Daoy (cell line): ENCODE results near the gene DNAJB13. TPM values are rescaled to one million over a fixed set of nuclear protein-coding genes. Genes with fewer than 3 reads are reported as not detected.
"Not testable (repeated sequence)": the region's sequence is repeated elsewhere in the genome, so short reads cannot be mapped to it uniquely, and the experiment has no call there.

Experiments used
- DNase-seq: peaks from one replicate; pipeline ENCODE4 v3.0.0-alpha.2; 2015; ENCODE audit warnings: low read depth
- total RNA-seq: library from RNA; depleted of rRNA; stranded (reverse); fragments of >200 nt; shearing (Covaris generic); gene quantifications from 2 replicates; pipeline ENCODE4 v1.2.3, GENCODE V29; 2014; rRNA removed

Gene DNAJB13, protein sequence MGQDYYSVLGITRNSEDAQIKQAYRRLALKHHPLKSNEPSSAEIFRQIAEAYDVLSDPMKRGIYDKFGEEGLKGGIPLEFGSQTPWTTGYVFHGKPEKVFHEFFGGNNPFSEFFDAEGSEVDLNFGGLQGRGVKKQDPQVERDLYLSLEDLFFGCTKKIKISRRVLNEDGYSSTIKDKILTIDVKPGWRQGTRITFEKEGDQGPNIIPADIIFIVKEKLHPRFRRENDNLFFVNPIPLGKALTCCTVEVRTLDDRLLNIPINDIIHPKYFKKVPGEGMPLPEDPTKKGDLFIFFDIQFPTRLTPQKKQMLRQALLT
- total RNA-seq = not detected in 2 replicates

DNA sequence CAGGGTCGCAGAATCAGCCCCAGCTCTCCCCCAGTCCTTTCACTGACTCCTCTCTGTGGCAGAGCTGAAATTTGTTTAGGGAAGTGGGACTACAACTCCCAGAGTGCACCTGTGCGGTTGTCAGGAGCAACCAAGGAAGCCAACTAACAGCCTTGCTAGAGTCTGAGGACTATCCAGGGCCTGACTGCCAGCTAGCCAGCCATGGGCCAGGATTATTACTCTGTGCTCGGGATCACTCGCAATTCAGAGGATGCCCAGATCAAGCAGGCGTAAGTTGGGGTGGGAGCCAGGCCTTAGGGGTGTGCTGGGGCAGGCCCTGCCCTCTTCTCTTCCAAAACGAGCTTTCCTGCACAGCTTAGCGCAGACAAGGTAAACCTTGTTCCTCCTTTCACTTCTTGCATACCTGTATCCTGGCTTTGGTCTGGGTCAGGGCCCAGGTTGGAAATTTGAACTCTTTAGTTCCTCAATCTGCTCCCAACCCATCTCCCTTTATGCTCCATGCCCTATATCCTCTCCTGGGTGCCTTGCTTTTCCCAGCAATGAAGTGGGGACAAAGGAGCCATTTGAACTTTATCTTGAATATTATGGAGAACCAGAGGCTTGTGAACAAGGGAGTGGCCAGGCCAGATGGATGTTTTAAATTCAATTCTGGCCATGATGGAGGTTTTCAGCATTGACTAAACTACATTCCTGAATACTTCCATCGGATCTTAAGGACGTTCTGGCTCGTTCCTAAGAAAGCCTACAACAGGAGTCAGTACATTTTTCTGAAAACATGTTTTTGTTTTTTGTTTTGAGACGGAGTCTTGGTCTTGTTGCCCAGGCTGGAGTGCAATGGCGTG is at the start of gene DNAJB13:
TSS of gene DNAJB13 (plus strand) at position 158 of the 842 bp plus-strand sequence. CDS start at position 202, 44 bp downstream.
- DNase-seq = peak; percentile 45

DNA sequence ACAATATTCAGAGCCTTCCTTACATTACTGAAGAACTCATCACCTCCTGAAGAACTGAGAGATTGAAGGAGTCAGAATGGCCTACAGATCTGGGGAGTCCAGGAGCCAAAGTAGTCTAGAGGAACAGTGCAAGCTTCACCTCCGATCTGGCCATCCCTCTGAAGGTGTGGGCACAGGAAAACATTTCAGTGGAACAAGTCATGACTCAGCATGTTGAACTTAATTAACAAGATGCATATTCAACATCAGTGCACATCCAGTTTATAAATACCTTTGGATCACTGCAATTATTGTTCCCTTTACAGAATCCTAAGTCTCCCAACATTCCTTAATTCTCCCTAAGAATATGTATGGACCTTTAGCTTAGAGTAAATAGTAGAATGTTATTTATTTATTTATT is 48.5 kb upstream of the DNAJB13 start:
- DNase-seq = no peak

DNA sequence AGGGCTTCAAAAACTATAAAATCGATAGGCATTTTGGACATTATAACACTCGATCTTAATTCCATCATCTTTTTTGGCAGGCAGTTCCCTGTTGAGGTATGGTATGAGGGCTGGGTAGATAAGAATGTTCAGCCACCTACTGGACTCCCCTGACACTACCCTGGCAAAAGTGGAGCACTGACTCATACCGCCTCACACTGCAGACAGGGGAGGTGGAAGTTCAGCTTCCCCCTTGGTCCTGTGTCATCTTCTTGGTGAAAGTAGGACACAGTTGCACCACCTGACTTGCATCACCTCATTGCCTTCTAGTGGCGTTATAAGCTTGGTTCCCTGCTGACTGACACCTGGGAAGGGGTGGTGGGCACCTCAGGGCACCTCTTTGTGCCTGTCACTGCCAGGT is 43.6 kb upstream of the DNAJB13 start:
- peak; percentile 46 for DNase-seq

DNA sequence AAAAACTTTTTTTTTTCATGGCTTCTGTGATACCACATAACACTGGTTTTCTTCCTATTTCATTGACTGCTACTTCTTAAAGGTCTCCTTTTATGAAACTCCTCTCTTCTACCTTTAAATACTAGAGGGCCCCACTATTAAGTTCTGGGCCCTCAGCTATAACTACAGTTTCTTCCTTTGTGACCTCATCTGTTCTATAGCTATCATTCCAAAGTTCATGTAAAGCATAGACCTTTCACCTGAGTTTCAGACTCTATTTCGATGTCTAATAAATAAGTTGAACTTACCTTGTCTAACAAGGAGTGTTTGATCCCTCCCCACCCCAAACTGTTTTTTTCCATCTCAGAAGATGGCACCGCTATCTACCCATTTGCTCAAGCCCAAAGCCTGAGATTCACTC is 38.8 kb upstream of the DNAJB13 start:
- DNase-seq = no peak

DNA sequence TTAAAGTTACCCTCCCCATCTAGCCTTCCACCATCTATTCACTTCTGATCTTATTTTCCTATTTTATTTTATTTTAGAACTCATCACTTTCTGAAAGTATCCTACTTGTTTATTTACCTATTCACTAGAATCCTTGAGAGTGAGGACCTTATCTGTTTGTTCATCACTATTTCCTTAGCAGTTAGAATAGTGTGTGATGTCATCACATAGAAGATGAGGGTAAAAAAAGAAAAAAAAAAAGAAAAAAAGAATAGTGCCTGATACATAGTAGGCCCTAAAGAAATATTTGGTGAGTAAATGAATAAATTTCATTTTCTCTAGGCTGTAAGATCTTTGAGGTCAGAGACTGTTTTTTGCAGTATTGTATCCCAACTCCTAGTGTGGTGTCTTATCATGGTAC is 37.4 kb upstream of the DNAJB13 start:
- no peak for DNase-seq

DNA sequence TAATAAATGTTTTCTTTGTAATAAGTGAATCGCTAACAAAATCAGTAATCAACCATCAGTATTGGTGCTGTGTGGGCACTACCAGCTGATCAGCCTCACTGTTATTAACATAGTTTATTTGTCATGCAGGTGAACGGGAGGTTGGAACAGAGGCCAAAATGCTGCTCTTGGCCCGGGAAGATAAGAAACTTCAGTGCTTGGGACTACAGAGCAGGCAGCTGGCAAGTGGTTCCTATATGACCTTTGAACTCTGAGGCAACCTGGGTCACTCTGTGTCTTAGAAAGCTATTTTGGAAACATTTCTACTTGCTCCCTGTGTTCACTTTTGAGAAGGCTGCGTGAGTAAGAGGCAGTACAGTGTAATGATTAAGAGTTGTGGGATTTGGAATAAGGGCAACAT is 36.5 kb upstream of the DNAJB13 start:
- no peak for DNase-seq

DNA sequence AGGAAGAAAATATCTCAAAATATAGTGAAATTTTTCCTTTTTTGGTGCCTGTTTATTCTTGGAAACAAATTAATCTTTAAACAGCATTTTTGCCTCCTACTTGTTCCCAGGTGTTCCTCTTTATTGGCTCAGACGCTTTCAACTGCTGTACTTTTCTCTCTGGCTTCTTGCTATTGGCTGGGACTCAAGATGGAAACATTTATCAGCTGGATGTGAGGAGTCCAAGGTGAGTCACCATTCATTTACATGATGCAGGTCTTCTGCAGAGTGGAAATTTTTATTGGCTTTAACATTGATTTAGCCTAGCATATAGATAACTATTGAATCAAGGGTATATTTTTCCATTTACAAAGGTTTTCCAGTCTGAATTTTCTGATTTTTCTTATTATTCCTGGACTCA is 34.4 kb upstream of the DNAJB13 start:
- no peak for DNase-seq

DNA sequence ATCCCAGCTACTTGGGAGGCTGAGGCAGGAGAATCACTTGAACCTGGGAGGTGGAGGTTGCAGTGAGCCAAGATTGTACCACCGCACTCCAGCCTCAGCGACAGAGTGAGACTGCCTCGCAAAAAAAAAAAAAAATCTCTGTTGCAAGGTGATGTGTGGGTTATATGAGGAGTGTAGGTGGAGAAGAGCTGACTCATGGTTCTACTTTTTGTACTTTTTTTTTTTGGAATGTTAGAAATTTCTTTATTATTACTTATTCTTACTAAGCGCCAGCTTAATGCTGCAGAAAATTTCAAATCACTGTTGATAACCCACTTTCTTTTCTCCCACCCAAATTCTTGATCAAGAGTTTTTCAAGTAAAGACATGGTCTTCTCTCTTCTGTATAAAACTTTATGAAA is 29.6 kb upstream of the DNAJB13 start:
- no peak for DNase-seq

DNA sequence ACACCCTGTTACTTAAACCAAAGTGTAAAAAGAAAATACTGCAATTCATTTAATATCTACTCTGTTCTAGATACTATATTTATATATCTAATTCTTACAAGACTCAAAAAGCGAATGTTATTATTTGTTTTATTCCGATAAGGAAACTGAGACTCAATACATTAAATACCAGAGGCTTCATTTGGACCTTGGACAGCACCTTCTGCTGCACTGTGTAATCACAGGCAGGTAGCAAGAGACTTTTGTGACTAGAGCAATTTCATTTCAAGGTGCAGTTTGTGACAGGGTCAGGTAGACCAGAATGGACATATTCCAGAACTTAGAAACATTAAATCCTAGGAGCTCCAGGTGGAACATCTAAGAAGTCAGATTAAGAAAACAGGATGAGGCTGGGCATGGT is 21.4 kb upstream of the DNAJB13 start:
- no peak for DNase-seq

DNA sequence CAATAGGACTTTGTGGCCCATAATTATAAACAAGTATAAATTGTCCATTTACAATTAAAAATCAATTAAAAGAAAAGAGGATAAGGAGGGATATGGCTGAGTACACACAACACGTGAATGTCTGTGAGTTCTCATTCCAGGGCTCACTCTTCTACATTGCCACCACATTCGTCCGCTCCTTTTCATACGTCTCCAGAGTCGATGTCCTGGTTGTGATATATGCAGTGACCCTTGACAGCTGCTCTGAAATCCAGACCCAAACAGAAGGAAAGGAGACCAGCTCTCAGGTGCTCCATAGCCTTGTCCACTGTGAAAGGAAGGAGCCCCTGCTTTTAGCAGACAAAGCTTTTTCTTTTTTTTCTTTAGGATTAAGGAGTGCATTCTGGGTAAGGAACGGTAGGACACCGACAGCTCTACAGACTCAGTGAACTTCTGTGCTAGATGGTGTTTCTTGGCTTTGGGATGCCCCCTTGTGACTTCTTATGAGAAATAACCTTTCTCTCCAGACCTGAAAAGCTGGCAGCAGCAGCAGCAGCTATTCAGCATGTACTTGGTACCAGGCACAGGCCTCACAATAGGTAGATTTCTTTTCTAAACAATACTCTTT is 19.7 kb upstream of the DNAJB13 start:
- peak; percentile 43 for DNase-seq

DNA sequence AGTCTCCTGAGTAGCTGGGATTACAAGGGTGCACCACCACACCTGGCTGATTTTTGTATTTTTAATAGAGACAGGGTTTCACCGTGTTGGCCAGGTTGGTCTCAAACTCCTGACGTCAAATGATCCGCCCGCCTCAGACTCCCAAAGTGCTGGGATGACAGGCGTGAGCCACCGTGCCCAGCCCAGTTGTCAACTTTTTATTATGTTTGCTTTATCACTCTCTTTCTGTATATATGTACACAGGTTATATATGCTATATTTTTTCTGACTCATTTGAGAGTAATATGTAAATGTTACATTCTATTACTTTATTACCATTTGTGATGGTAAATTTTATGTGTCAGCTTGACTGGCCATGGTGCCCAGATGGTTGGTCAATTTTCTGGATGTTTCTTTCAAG is 18.9 kb upstream of the DNAJB13 start:
- DNase-seq = no peak

DNA sequence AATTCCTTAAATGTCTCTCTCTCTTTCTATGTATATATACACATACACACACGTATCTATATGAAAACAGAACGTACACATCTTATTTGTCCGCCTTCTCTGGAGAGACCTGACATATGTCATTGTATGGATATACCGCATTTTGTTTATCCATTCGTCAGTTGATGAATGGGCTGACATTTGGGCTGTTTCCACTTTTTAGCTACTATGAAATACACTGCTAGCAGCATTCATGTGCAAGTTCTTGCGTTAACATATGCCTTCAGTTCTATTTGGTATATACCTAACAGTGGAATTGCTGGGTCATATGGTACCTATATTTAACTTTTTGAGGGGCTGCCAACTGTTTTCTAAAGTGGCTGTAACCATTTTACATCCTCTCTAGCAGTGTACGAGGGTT is 18.0 kb upstream of the DNAJB13 start:
- DNase-seq = no peak

DNA sequence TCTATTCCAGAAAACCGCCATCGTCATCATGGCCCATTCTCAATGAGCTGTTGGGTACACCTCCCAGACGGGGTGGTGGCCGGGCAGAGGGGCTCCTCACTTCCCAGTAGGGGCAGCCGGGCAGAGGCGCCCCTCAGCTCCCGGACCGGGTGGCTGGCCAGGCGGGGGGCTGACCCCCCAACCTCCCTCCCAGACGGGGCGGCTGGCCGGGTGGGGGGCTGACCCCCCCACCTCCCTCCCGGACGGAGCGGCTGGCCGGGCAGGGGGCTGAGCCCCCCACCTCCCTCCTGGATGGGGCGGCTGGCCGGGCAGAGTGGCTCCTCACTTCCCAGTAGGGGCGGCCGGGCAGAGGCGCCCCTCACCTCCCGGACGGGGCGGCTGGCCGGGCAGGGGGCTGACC is 14.8 kb upstream of the DNAJB13 start:
- not testable (repeated sequence) for DNase-seq

DNA sequence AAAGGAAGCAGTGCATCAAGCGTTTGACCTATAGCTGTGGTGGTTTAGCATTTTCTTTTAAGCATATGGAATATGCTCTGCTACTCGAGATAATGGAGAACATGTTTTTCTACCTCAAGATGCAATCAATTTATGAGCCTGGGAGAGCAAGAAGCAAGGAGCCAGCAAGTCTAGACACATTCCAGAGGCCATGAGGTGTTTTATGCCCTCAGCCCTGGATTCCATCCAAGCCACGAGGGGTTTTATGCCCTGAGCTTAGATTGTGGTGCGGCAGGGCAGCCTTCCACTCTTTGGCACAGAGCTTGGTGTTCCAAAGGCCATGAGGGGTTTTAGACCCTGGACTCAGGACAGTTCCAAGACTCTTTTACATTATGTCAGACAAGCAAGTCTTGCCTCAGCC is 11.7 kb upstream of the DNAJB13 start:
- DNase-seq = peak; percentile 21

DNA sequence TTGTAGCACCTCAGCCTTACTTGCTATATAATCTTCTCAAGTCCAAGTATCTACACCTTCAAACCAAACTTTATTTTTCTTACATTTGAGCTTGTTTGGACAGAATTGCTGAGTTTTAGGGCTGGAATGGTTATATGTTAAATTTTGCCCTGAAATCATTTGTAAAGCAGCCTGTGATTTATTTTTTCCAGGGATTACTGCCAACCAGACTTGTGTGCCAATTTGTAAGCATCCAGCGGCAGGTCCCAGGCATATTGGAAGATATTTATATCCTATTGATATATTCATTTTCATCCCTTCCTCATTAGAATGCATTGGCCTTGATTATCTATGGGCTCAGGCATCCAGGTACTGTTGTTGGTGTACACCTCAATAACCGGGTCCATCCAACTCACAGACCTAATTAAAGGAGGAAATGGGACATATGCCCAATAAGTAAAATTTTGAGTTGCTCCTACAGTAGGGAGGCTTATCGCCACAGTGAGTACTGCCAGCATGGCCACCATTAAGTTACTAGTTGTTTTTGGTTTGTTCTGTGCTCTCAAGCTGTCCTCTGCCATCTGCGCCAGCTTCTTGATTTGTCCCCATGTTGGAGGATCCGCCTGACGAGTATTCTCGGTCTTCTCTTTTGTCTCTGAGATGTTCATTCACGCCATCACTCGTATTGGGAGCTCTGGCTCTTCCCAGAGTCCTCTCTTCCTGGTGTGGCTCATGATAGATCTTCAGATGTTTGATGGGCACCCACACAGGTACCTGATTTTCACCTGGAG is 9.8 kb upstream of the DNAJB13 start:
- no peak for DNase-seq

DNA sequence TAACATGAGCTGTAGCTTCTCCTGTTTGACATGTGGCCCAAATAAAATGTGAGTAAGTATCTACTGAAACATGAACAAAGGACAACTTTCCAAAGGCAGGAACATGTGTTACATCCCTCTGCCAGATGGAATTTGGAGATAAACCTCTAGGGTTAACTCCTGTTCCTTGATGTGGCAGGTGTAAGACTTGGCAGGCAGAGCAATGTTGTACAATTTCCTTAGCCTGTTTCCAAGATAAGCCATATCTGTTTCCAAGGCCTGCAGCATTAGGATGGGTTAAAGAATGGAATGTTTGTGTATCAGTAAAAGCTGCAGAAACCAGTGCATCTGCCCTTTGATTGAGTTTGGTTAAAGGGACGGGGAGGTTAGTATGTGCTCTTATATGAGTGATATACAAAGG is 8.8 kb upstream of the DNAJB13 start:
- no peak for DNase-seq

DNA sequence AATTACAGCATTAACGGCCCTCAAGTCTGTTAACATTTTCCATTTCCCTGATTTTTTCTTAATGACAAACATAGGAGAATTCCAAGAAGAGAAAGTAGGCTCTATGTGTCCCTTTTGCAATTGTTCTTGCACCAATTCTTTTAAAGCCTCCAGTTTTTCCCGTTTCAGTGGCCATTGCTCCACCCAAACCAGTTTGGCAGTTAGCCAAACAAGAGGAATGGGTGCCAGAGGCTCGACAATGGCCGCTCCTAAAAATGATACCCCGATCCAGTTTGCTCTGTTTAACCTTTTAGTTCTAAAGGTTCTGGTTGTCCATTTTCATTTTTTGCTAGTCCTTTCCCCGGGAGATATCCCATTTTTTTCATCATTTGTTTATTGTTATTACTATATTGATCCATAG is 6.7 kb upstream of the DNAJB13 start:
- no peak for DNase-seq

DNA sequence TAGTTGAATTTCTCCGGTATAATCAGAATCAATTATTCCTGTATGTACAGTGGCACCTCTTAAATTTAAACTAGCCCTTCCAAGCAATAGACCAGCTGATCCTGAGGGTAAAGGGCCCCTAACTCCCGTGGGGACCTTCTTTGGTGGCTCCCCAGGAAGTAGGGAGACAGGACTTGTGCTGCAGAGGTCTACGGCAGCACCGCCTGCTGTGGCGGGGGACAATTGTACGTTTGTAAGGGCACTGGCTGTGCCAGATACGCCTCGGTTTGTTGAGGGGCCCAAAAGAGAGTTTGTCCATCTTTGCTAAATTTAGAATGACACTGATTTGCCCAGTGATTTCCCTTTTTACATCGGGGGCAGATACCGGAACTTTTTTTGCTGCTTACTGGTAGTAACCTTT is 5.9 kb upstream of the DNAJB13 start:
- no peak for DNase-seq

DNA sequence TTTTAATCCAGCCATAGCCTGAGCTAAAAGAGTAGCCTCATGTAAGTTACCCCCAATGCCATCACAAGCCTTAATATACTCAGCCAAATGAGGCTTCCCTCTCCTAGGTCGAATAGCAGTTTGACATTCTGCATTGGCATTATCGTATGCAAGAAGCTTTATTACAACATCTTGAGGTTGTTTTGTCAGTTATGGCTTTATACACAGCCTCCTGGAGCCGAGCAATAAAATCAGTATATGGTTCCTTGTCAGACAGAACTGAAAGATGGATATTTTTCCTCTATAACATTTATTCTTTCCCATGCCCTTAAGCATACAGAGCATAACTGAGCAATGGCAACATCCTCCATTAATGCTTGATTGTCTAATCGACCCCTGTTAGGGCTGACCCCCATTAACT is 5.4 kb upstream of the DNAJB13 start:
- no peak for DNase-seq

DNA sequence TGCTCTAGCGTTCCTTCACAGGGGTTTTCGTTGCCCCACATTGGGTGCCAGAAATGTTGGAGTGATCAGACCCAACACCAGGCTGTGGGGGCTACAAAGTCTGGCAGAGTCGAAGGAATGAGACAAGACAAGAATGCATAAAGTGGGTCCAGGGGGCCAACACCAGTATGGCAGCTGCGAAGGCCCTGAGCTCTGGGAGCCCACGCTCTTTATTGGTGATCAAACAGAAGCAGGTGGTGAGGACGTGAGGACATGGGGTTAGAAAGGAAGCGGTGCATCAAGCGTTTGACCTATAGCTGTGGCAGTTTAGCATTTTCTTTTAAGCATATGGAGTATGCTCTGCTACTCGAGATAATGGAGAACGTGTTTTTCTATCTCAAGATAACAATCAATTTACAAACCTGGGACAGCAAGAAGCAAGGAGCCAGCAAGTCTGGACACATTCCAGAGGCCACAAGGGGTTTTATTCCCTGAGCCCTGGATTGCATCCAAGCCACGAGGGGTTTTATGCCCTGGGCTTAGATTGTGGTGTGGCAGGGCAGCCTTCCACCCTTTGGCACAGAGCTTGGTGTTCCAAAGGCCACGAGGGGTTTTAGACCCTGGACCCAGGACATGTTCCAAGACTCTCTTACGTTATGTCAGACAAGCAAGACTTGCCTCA is 3.9 kb upstream of the DNAJB13 start:
- no peak for DNase-seq

DNA sequence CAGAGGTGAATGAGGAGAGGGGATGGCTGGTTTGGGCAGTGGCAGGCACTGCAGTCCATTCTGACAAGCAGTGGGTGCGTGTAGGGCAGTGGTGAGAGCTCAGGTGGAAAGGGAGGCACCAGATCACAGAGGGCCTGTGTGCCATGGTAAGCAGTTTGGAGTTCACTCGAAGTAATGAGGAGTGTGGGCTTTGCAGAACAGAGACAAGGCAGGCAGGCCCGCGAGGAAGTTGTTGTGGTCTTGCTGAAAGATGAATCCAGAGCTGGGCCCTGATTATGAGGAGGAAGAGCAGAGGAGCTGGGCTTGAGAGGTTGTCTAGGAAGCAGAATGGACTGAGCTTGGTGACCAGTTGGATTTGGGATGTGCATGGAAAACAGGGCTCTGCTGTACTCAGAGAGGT is 1.6 kb upstream of the DNAJB13 start:
- no peak for DNase-seq

DNA sequence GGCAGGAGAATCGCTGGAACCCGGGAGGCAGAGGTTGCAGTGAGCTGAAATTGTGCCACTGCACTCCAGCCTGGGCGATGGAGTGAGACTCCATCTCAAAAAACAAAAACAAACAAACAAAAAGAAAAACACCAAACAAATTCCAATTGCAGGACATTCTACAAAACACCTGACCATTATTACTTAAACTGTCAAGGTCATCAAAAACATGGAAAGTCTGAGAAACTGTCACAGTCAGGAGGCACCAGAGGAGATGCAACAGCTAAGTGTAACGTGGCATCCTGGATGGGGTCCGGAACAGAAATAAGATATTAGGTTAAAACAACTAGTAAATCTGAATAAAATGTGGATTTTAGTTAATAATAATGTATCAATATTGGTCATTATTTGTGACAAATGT is 914 bp upstream of the DNAJB13 start:
- DNase-seq = no peak
